ENCODE measurements around the gene FRMPD1.

Gene FRMPD1

GRCh38 chr9:37790096-37790495, 139.3 kb downstream of the FRMPD1 start:
- H3K4me3 ChIP-seq (ENCODE audit: low read depth in 1 of 2, low read length in 2 of 2) = no peak overlapping the region
- no peak overlapping the region for H3K9ac ChIP-seq (ENCODE audit: low read depth in 1 of 2, low read length in 2 of 2)
- no peak overlapping the region for H3K27ac ChIP-seq (ENCODE audit: low read depth, low read length)
- no peaks in the 10 kb centered on the region for H3K4me1 ChIP-seq (ENCODE audit: control insufficient read depth in 1 of 2, insufficient read depth in 2 of 2, low read length in 2 of 2)
- no peaks in the 10 kb centered on the region for H3K27me3 ChIP-seq (ENCODE audit: control insufficient read depth in 1 of 2, insufficient read depth in 2 of 2, low read length in 2 of 2)
- no peaks in the 10 kb centered on the region for H3K36me3 ChIP-seq (ENCODE audit: control insufficient read depth in 1 of 2, insufficient read depth in 2 of 2, low read length in 2 of 2)
- no peaks in the 10 kb centered on the region for H3K9me3 ChIP-seq (ENCODE audit: control insufficient read depth in 1 of 2, low read length in 2 of 2)

GRCh38 chr9:37792122-37792521, 141.4 kb downstream of the FRMPD1 start:
- Histone ChIP-seq H3K27me3 (ENCODE audit: control insufficient read depth in 1 of 2, insufficient read depth in 2 of 2, low read length in 2 of 2) (no peaks in the 10 kb centered on the region), H3K27ac (ENCODE audit: low read depth, low read length) (no peak overlapping the region), H3K9me3 (ENCODE audit: control insufficient read depth in 1 of 2, low read length in 2 of 2) (no peaks in the 10 kb centered on the region), H3K4me3 (ENCODE audit: low read depth in 1 of 2, low read length in 2 of 2) (no peak overlapping the region), H3K9ac (ENCODE audit: low read depth in 1 of 2, low read length in 2 of 2) (no peak overlapping the region), H3K4me1 (ENCODE audit: control insufficient read depth in 1 of 2, insufficient read depth in 2 of 2, low read length in 2 of 2) (no peaks in the 10 kb centered on the region), H3K36me3 (ENCODE audit: control insufficient read depth in 1 of 2, insufficient read depth in 2 of 2, low read length in 2 of 2) (no peaks in the 10 kb centered on the region)

DNA sequence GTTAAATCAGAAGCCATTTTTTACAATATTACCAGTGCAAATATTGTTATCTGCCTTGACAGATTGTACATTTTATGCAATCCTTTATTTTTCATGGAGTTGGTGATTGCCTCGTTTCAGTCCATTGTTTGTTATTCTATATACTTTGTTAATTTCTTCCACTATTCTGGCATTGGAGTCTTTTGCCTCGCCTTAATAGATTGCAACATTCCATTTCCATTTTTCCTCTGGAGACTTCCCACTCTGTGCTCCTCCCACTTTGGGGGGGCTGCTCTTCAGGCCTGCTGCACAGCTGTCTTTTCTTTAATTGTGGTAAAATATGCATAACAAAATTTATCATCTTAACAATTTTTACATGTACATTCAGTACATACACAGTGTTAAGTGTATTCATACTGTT, 145.5 kb downstream of the FRMPD1 start:
- H3K9me3 ChIP-seq (ENCODE audit: control insufficient read depth in 1 of 2, low read length in 2 of 2) = no peaks in the 10 kb centered on the region
- H3K4me1 ChIP-seq (ENCODE audit: control insufficient read depth in 1 of 2, insufficient read depth in 2 of 2, low read length in 2 of 2) = peaks cover 5% of the 10 kb centered on the region in 2 donors
- no peaks in the 10 kb centered on the region for H3K36me3 ChIP-seq (ENCODE audit: control insufficient read depth in 1 of 2, insufficient read depth in 2 of 2, low read length in 2 of 2)
- no peak overlapping the region for H3K27ac ChIP-seq (ENCODE audit: low read depth, low read length)
- H3K9ac ChIP-seq (ENCODE audit: low read depth in 1 of 2, low read length in 2 of 2) = no peak overlapping the region
- H3K27me3 ChIP-seq (ENCODE audit: control insufficient read depth in 1 of 2, insufficient read depth in 2 of 2, low read length in 2 of 2) = no peaks in the 10 kb centered on the region
- H3K4me3 ChIP-seq (ENCODE audit: low read depth in 1 of 2, low read length in 2 of 2) = no peak overlapping the region

Data from duodenal mucosa (tissue), 2 donors.